Central memory CD4-positive, alpha-beta T cell (primary cell): Measurements from ENCODE around the gene VPREB3.

Experiments used
- DNase-seq: peaks from one replicate; pipeline ENCODE4 v3.0.0; 2022

The VPREB3 gene

DNA sequence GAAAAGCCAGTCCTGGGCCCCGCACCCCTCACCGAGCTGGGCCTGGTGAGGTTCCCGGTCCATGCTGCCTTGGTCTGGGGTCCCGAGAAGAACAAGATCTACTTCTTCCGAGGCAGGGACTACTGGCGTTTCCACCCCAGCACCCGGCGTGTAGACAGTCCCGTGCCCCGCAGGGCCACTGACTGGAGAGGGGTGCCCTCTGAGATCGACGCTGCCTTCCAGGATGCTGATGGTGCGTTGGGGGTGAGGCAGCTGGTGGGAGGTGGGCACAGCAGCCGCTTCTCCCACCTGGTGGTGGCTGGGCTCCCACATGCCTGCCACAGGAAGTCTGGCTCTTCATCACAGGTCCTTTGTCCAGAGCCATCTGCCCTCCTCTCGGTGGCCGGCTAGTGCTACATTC, 28.0 kb upstream of the VPREB3 start:
- no peak for DNase-seq

- no peak for DNase-seq
These were observed 27.4 kb upstream of the VPREB3 start for GRCh38 chr22:23781511-23782183.

GRCh38 chr22:23781065-23781464, 26.8 kb upstream of the VPREB3 start:
- DNase-seq: no peak

DNA sequence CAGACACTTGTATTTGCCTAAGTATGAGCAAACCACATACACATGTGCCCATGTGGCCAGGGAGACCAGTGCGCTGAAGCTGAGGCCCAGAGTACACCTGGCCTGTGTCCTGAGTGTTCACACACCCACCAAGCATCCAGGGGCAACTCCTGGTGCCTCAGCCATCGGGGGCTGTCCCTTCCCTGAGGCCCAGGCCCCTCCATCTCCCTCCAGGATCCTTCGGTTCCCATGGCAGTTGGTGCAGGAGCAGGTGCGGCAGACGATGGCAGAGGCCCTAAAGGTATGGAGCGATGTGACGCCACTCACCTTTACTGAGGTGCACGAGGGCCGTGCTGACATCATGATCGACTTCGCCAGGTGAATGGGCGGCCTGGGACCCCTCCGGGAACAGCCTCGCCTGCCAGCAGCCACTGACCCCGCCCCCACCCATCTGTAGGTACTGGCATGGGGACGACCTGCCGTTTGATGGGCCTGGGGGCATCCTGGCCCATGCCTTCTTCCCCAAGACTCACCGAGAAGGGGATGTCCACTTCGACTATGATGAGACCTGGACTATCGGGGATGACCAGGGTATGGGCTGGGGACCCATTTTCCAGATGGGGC, 26.0 kb upstream of the VPREB3 start:
- DNase-seq: no peak

- DNase-seq: no peak
These were observed 25.5 kb upstream of the VPREB3 start for GRCh38 chr22:23779731-23780130.

GRCh38 chr22:23779083-23779482, 24.9 kb upstream of the VPREB3 start:
- DNase-seq: no peak

DNA sequence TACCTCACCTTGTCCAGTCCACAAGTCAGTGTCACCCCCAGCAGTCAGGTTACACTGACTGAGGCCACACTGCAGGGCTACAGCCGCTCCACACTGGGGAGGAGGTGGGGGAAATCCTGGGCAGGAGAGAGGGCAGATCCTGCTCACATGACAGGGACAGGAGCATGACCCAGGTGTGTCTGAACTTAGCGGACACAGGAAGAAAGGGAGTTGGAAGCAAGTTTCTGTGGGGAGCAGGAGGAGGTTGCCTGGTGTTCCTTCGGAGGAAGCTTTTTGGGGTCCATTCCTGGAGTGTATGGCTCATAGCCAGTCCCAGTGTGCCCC, 24.3 kb upstream of the VPREB3 start:
- no peak for DNase-seq

DNA sequence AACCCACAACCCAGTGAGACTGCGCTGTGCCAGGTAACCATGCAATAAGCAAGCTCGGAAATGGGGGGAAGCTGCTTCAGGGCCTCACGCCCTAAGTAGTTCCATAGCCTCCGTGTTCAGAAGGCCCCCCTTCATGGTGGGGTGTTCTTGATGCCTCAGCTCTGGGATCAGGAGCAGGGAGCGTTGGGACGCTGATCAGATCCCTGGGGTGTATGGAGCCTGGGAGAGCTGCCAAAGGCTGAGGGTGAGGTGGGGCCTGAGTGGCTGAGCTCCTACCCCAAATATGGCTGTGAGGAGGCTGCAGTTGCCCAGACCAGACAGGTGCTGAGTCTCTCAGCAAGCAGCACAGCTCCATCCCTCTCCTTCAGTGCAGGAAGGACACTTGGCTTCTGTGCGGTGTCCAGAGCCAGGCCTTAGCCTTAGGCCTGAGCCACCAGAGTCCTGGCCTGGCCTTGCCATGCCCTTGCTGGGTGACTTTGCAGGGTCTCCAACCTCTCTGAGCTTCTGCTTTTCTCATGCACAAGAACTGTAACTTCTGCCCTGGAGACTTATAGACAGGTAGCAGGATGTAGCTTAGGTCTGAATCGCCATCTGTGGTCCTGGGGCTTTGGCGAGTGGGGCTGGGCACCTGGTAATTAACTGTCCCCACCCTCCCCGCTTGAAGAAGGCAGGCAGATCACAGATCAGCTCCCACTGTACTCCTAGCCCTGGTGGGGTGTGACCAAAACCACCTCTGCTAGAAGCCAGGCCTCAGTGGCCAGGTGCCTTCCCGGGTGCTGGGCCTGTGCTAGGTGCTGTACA, 23.8 kb upstream of the VPREB3 start:
- DNase-seq: no peak

DNA sequence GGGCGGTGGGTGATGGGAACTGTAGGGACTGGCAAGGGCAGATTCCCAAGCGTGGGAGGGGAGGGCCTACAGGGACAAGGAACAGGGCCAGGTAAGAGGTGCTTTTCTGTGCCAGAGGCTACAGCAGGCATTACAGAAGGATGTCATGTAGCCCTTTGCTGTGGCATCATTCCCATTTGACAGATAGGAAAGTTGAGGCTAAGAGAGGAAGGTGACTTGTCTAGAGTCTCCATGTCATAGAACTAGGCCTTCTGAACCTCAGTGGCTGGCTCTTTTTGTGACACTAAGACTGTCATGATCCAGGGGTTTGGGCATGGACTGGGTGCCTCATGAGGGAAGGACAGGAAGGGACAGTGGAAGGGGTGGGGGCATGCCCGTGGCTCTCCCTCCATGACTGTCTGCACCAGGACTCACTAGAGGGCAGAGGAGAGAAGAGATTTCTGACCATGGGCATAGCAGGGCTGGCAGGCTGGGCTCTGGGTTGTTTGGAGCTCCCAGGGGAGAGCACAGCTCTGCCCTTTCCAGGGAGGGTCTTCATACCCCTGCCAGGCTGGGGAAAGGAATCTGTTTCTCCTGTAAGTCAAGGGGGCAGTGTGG, 21.7 kb upstream of the VPREB3 start:
- no peak for DNase-seq

DNA sequence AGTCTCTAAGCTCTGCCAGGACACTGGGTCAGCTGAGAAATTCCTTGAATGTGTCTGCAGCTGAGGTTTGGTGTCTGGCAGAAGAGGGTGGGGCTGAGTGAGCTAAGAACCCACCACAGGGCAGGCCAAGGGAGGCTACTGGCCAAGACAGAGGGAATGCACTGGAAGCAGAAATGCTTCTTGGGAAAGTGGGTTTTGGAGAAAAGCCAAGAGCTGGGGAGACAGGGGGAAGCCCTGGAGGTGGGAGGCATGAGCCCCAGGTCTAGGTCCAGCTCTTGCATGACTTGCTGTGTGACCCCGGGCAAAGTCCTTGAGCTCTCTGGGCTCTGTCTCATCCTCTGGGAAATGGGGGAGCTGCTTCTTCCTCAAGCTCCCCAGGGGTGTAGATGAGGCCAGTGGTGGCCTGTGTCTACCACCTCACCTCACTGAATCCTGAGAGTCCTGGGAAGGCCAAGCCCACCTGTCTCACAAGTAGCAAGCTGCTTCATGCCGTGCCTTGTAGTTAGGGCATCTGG, 20.8 kb upstream of the VPREB3 start:
- DNase-seq: no peak

- no peak for DNase-seq
These were observed 20.1 kb upstream of the VPREB3 start for GRCh38 chr22:23774114-23774921.

GRCh38 chr22:23773483-23774113, 19.4 kb upstream of the VPREB3 start:
- no peak for DNase-seq

GRCh38 chr22:23772649-23773473, 18.6 kb upstream of the VPREB3 start, which contains the start of gene MMP11:
Gene MMP11, plus strand, starts transcription at chr22:23772849. Its CDS starts 22 bp downstream, at chr22:23772871.
- DNase-seq: no peak

- DNase-seq: no peak
These were observed 18.1 kb upstream of the VPREB3 start for GRCh38 chr22:23772315-23772648.

DNA sequence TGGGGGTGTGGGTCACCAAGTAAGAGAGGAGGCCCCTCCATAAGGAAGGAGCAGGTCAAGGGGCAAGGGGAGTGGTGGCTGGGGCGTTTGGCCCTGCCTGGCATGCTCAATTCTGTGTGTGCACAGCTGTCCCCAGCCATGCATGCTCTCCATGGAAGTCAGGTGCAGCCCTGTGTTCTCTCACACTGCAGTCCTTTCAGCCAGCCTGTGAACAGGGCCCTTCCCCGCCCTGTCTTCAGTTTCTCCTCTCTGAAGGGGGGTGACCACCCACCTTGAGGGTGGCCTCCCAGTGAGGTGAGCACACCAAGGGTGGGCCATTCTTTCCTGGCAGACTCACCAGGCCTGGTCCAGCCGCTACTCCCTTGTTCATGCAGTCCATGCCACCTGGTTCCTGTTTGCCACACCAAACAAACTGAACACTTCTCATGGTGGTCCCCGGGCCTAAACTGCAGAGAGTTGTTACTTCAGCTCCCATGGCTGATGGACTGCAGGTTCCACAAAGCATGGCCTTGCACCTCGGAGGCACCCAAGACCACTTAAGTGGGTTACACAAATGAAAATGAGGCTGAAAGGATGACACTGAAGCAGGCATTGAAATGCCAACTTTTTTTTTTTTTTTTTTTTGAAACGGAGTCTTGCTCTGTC, 15.2 kb upstream of the VPREB3 start:
- no peak for DNase-seq

DNA sequence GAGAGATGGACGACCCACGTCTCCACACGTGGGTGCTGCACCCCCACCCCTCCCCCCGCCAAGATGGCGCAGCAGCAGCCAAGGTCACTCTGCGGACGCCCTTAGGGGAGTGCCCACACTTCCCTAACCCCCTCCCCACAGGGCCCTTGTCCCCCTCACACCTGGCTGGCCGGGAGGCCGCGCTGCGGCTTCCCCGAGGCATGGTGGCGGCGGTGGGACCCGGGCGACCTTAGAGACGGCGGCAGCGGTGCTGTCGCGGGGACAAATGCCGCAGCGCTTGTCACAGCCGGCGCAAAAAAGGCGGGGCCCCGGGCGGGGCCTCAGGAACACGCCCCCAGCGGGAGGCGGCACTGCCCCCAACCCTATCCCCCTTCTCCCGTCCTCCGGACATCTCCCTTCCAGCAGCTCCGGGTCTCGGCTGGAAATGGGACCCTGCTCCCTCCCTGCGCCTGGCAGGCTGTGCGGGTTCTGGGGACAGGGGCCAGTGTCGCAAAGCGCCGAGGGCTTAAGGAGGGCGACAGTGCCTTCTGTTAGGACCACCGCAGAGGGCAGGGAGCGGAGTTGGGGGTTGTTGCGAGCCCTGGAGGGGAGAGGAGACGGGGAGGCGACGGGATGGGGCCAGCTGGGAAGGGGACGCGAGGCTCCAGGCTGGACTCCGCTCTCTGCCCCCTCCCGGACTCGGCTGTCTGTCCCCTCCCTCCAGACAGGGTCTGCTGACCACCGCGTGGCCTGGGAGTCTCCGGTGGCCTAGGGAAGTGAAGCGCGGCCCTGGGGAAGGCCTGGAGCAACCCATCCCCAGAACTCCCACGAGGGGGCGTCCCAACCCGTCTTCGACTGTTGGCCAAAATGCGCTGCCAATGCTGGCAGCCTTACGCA, 13.7 kb upstream of the VPREB3 start, which contains the start of gene CHCHD10:
CHCHD10 (minus strand) TSS at position 300 of the 876 bp plus-strand sequence; CDS start at position 202, 98 bp downstream.
- DNase-seq: peak; percentile 62

DNA sequence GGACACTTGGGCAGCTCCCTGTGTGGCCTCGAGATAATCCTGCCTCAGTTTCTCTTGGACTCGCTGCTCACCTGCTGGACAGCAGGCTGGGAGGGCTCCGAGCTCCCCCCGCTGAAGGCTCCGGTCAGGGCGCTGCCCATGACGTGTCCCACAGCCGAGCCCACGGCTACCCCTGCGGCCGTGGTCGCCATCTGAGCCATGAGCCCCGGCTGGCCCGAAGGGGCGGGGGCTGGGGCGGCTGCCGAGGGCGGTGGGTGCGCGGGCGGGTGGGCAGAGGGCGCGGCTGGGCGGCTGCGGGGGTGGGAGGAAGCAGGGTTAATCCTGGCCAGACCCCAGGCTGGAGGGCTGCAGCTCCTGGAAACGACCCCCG, 13.1 kb upstream of the VPREB3 start:
- no peak for DNase-seq

- DNase-seq: no peak
These were observed 11.0 kb upstream of the VPREB3 start for GRCh38 chr22:23764899-23765881.
